ENCODE data around the gene MCC. TPM values are rescaled to one million over a fixed set of nuclear protein-coding genes. Genes with fewer than 3 reads are reported as not detected.

The MCC gene
- total RNA-seq, 3 donors from 2014 or later (not counting 1 experiment from before 2014, with no cell fraction given), result 0.68 to 1.8 (median 1.4) TPM

GRCh38 chr5:113255579-113256386 is 232.5 kb downstream of the MCC start:
- intact Hi-C loops (cut with micrococcal nuclease), result no loop called here
- Histone ChIP-seq H3K27me3 (ENCODE audit: control insufficient read depth, insufficient read depth, low read length) (peaks cover 3% of the 10 kb centered on the region), H3K36me3 (ENCODE audit: control insufficient read depth, insufficient read depth, low read length) (no peaks in the 10 kb centered on the region), H3K27ac (ENCODE audit: low read length) (no peak overlapping the region), H3K9me3 (ENCODE audit: control insufficient read depth, insufficient read depth, low read length) (no peaks in the 10 kb centered on the region), H3K4me1 (ENCODE audit: control insufficient read depth, insufficient read depth, low read length) (no peaks in the 10 kb centered on the region), H3K4me3 (ENCODE audit: low read length) (no peak overlapping the region)
- Mint-ChIP-seq H3K4me3 (no peak overlapping the region), H3K36me3 (no peaks in the 10 kb centered on the region), H3K4me1 (no peaks in the 10 kb centered on the region), H3K27me3 (ENCODE audit: low read depth in 2 of 2) (peaks cover 16 to 48% of the 10 kb centered on the region in 2 donors), H3K27ac (no peak overlapping the region), H3K9me3 (no peaks in the 10 kb centered on the region)
- ATAC-seq (no peak), DNase-seq (no peak)
- TF ChIP-seq CTCF (IDR thresholded peaks at IDR 0.05), result no peak
- WGBS (ENCODE audit: insufficient coverage), result 86% methylated on average over 3 of the region's 5 CpGs

- no peak overlapping the region for H3K27ac ChIP-seq (ENCODE audit: low read length)
- 100% methylated on average over 3 of the region's 4 CpGs for WGBS (ENCODE audit: insufficient coverage)
- peaks cover 3% of the 10 kb centered on the region for H3K27me3 ChIP-seq (ENCODE audit: control insufficient read depth, insufficient read depth, low read length)
- Mint-ChIP-seq H3K4me1 (no peaks in the 10 kb centered on the region), H3K36me3 (no peaks in the 10 kb centered on the region), H3K27ac (no peak overlapping the region), H3K27me3 (ENCODE audit: low read depth in 2 of 2) (peaks cover 16 to 48% of the 10 kb centered on the region in 2 donors), H3K4me3 (no peak overlapping the region), H3K9me3 (no peaks in the 10 kb centered on the region)
- no peak overlapping the region for H3K4me3 ChIP-seq (ENCODE audit: low read length)
- no peak for TF ChIP-seq CTCF (IDR thresholded peaks at IDR 0.05)
- intact Hi-C loops (cut with micrococcal nuclease), result no loop called here
- H3K36me3 ChIP-seq (ENCODE audit: control insufficient read depth, insufficient read depth, low read length), result no peaks in the 10 kb centered on the region
- ATAC-seq, result no peak
- no peaks in the 10 kb centered on the region for H3K9me3 ChIP-seq (ENCODE audit: control insufficient read depth, insufficient read depth, low read length)
- no peak for DNase-seq
- no peaks in the 10 kb centered on the region for H3K4me1 ChIP-seq (ENCODE audit: control insufficient read depth, insufficient read depth, low read length)
These were observed 233.1 kb downstream of the MCC start for GRCh38 chr5:113255105-113255504.

DNA sequence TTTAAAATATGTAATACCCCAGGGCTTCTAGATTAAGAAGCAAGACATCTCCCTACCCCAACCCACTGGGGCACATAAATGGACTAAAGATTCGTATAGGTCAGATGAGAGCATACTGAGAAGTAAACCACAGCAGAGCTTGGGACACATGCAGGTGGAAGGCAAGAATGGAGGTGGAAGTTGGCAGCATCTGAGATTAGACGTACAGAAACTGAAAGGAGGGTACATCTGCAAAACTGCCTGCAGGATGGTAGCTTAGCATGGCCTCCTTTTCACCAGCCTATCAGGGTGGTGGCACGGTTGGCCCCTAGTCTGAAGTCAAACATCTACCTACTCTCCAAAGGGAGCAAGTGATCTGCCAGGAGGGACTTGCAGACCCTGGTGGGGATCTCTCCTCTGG is 235.2 kb downstream of the MCC start:
- H3K4me1 ChIP-seq (ENCODE audit: control insufficient read depth, insufficient read depth, low read length), result no peaks in the 10 kb centered on the region
- Mint-ChIP-seq H3K4me3 (no peak overlapping the region), H3K9me3 (no peaks in the 10 kb centered on the region), H3K36me3 (no peaks in the 10 kb centered on the region), H3K27ac (no peak overlapping the region), H3K27me3 (ENCODE audit: low read depth in 2 of 2) (peaks cover 22 to 61% of the 10 kb centered on the region in 2 donors), H3K4me1 (no peaks in the 10 kb centered on the region)
- DNase-seq (no peak), ATAC-seq (no peak)
- intact Hi-C loops (cut with micrococcal nuclease), result no loop called here
- H3K4me3 ChIP-seq (ENCODE audit: low read length), result no peak overlapping the region
- peaks cover 3% of the 10 kb centered on the region for H3K27me3 ChIP-seq (ENCODE audit: control insufficient read depth, insufficient read depth, low read length)
- no peak overlapping the region for H3K27ac ChIP-seq (ENCODE audit: low read length)
- WGBS (ENCODE audit: insufficient coverage), result 80% methylated on average over 3 of the region's 3 CpGs
- TF ChIP-seq CTCF (IDR thresholded peaks at IDR 0.05), result no peak
- no peaks in the 10 kb centered on the region for H3K9me3 ChIP-seq (ENCODE audit: control insufficient read depth, insufficient read depth, low read length)
- H3K36me3 ChIP-seq (ENCODE audit: control insufficient read depth, insufficient read depth, low read length), result no peaks in the 10 kb centered on the region

- no peak for ATAC-seq
- Mint-ChIP-seq H3K4me3 (no peak overlapping the region), H3K9me3 (no peaks in the 10 kb centered on the region), H3K36me3 (no peaks in the 10 kb centered on the region), H3K4me1 (no peaks in the 10 kb centered on the region), H3K27ac (no peak overlapping the region), H3K27me3 (ENCODE audit: low read depth in 2 of 2) (peaks cover 22 to 64% of the 10 kb centered on the region in 2 donors)
- WGBS (ENCODE audit: insufficient coverage), result 83% methylated on average over 4 of the region's 7 CpGs
- intact Hi-C loops (cut with micrococcal nuclease), result no loop called here
- no peaks in the 10 kb centered on the region for H3K9me3 ChIP-seq (ENCODE audit: control insufficient read depth, insufficient read depth, low read length)
- no peaks in the 10 kb centered on the region for H3K4me1 ChIP-seq (ENCODE audit: control insufficient read depth, insufficient read depth, low read length)
- no peak for DNase-seq
- H3K27ac ChIP-seq (ENCODE audit: low read length), result no peak overlapping the region
- H3K27me3 ChIP-seq (ENCODE audit: control insufficient read depth, insufficient read depth, low read length), result peaks cover 3% of the 10 kb centered on the region
- H3K4me3 ChIP-seq (ENCODE audit: low read length), result no peak overlapping the region
- no peaks in the 10 kb centered on the region for H3K36me3 ChIP-seq (ENCODE audit: control insufficient read depth, insufficient read depth, low read length)
- no peak for TF ChIP-seq CTCF (IDR thresholded peaks at IDR 0.05)
These were observed 236.2 kb downstream of the MCC start for GRCh38 chr5:113252066-113252465.

Measured in natural killer cell (primary cell).